Astrocyte (in vitro differentiated cells and primary cell): ENCODE measurements around the gene CIDEC. TPM values are rescaled to one million over a fixed set of nuclear protein-coding genes. Genes with fewer than 3 reads are reported as not detected.
"Not testable (repeated sequence)": the region's sequence is repeated elsewhere in the genome, so short reads cannot be mapped to it uniquely, and the experiment has no call there.

ENCODE experiments used
- DNase-seq: peaks from one replicate; pipeline ENCODE4 v3.0.0-alpha.2; 2010; ENCODE audit warnings: low read depth
- FAIRE-seq: peaks from 2 replicates; lab custom pipeline; 2011; peaks lifted over from hg19 to GRCh38; lab: Jason Lieb, UNC
- H2AFZ ChIP-seq: 2 replicates; pipeline ENCODE4 v1.6.0; 2012; ENCODE audit warnings: low read depth, low read length, inconsistent platforms
- H3K27ac ChIP-seq: 2 replicates; pipeline ENCODE4 v1.5.1; 2011; ENCODE audit warnings: low read depth, low read length, inconsistent platforms
- H3K27me3 ChIP-seq: 2 replicates; pipeline ENCODE4 v1.6.0; 2011; ENCODE audit warnings: low read length, inconsistent platforms; ENCODE audit not compliant: insufficient read depth
- H3K36me3 ChIP-seq: 2 replicates; pipeline ENCODE4 v1.5.1; 2011; ENCODE audit warnings: low read length, inconsistent platforms; ENCODE audit not compliant: insufficient read depth
- H3K4me1 ChIP-seq: 2 replicates; pipeline ENCODE4 v1.5.1; 2011; ENCODE audit warnings: low read length, inconsistent platforms; ENCODE audit not compliant: insufficient read depth
- H3K4me2 ChIP-seq: 2 replicates; pipeline ENCODE4 v1.6.0; 2012; ENCODE audit warnings: low read length, inconsistent platforms
- H3K4me3 ChIP-seq: 2 replicates; pipeline ENCODE4 v1.5.1; 2011; ENCODE audit warnings: low read depth, mild to moderate bottlenecking, low read length, inconsistent platforms; ENCODE audit not compliant: insufficient read depth
- H3K79me2 ChIP-seq: 2 replicates; pipeline ENCODE4 v1.6.0; 2012; ENCODE audit warnings: mild to moderate bottlenecking, low read length, inconsistent platforms; ENCODE audit not compliant: insufficient read depth
- H3K9ac ChIP-seq: 2 replicates; pipeline ENCODE4 v1.6.0; 2012; ENCODE audit warnings: mild to moderate bottlenecking, low read length, inconsistent platforms
- H3K9me3 ChIP-seq: 2 replicates; pipeline ENCODE4 v1.5.1; 2012; ENCODE audit warnings: low read depth, mild to moderate bottlenecking, low read length, inconsistent platforms; ENCODE audit not compliant: insufficient read depth
- H4K20me1 ChIP-seq: 2 replicates; pipeline ENCODE4 v1.6.0; 2012; ENCODE audit warnings: low read length, inconsistent platforms; ENCODE audit not compliant: insufficient read depth
- H3K27ac Mint-ChIP-seq: one replicate; pipeline ENCODE4 v1.8.0; 2021; ENCODE audit warnings: mild to moderate bottlenecking, mixed read lengths; ENCODE audit not compliant: unreplicated experiment
- H3K27me3 Mint-ChIP-seq: one replicate; pipeline ENCODE4 v1.8.0; 2021; ENCODE audit warnings: low read depth, mixed read lengths; ENCODE audit not compliant: unreplicated experiment
- H3K36me3 Mint-ChIP-seq: one replicate; pipeline ENCODE4 v1.8.0; 2021; ENCODE audit warnings: low read depth, mixed read lengths; ENCODE audit not compliant: unreplicated experiment
- H3K4me1 Mint-ChIP-seq: one replicate; pipeline ENCODE4 v1.8.0; 2021; ENCODE audit warnings: low read depth, mixed read lengths; ENCODE audit not compliant: unreplicated experiment
- H3K4me3 Mint-ChIP-seq: one replicate; pipeline ENCODE4 v1.8.0; 2021; ENCODE audit warnings: mild to moderate bottlenecking, moderate library complexity, mixed read lengths; ENCODE audit not compliant: unreplicated experiment
- H3K9me3 Mint-ChIP-seq: one replicate; pipeline ENCODE4 v1.8.0; 2021; ENCODE audit warnings: mild to moderate bottlenecking, mixed read lengths; ENCODE audit not compliant: unreplicated experiment
- CTCF ChIP-seq: IDR thresholded peaks from 2 replicates; pipeline ENCODE4 v1.5.1; 2011; ENCODE audit warnings: low read depth, mild to moderate bottlenecking, inconsistent platforms, low read length, moderate library complexity; ENCODE audit not compliant: insufficient read depth
- EZH2 ChIP-seq: IDR thresholded peaks from 2 replicates; pipeline ENCODE4 v1.6.1; 2012; ENCODE audit warnings: mild to moderate bottlenecking, low read length, inconsistent platforms; ENCODE audit not compliant: insufficient read depth
- total RNA-seq: library from RNA; stranded (reverse); gene quantifications from 2 replicates; pipeline ENCODE4 v1.2.1, GENCODE V29; 2021

CIDEC gene
- total RNA-seq, 1 donor from 2014 or later = not detected

GRCh38 chr3:9866639-9867038 lies 13.4 kb downstream of the CIDEC start:
- Histone ChIP-seq H3K9me3 (no peaks in the 10 kb centered on the region), H3K4me1 (peaks cover 14% of the 10 kb centered on the region), H4K20me1 (no peaks in the 10 kb centered on the region), H3K9ac (no peak overlapping the region), H3K4me2 (no peak overlapping the region), H3K36me3 (no peaks in the 10 kb centered on the region), H3K79me2 (no peaks in the 10 kb centered on the region), H3K4me3 (no peak overlapping the region), H2AFZ (no peak overlapping the region), H3K27me3 (no peaks in the 10 kb centered on the region), H3K27ac (no peak overlapping the region)
- no peak overlapping the region for H3K4me3 Mint-ChIP-seq
- peaks cover 7% of the 10 kb centered on the region for H3K4me1 Mint-ChIP-seq
- H3K27ac Mint-ChIP-seq = no peak overlapping the region
- H3K27me3 Mint-ChIP-seq = peaks cover 7% of the 10 kb centered on the region
- no peak for FAIRE-seq
- no peaks in the 10 kb centered on the region for H3K9me3 Mint-ChIP-seq
- no peaks in the 10 kb centered on the region for H3K36me3 Mint-ChIP-seq
- TF ChIP-seq EZH2 (no peak), CTCF (no peak)
- DNase-seq = peak; percentile 27

GRCh38 chr3:9865125-9865637 lies 14.9 kb downstream of the CIDEC start:
- not testable (repeated sequence) for H3K27ac ChIP-seq, H3K36me3 Mint-ChIP-seq, H3K79me2 ChIP-seq, FAIRE-seq, H3K4me3 ChIP-seq, H3K27me3 ChIP-seq, H3K27ac Mint-ChIP-seq, H3K4me2 ChIP-seq, H3K4me3 Mint-ChIP-seq, H3K9me3 ChIP-seq, H3K4me1 ChIP-seq, H3K9me3 Mint-ChIP-seq, H3K36me3 ChIP-seq, H2AFZ ChIP-seq, H3K9ac ChIP-seq, H4K20me1 ChIP-seq, DNase-seq, H3K4me1 Mint-ChIP-seq, H3K27me3 Mint-ChIP-seq

- H3K27ac ChIP-seq = no peak overlapping the region
- H3K27ac Mint-ChIP-seq = peak overlapping the region; percentile 91
- H2AFZ ChIP-seq = peak overlapping the region; percentile 44
- no peaks in the 10 kb centered on the region for H3K27me3 ChIP-seq
- no peak overlapping the region for H3K4me3 Mint-ChIP-seq
- H3K9me3 ChIP-seq = no peaks in the 10 kb centered on the region
- peaks cover 7% of the 10 kb centered on the region for H3K27me3 Mint-ChIP-seq
- FAIRE-seq (no peak), DNase-seq (peak; percentile 76)
- no peak overlapping the region for H3K9ac ChIP-seq
- H3K36me3 ChIP-seq = no peaks in the 10 kb centered on the region
- H3K36me3 Mint-ChIP-seq = no peaks in the 10 kb centered on the region
- TF ChIP-seq CTCF = no peak
- no peak for TF ChIP-seq EZH2
- peak overlapping the region; percentile 38 for H3K4me2 ChIP-seq
- H3K4me3 ChIP-seq = no peak overlapping the region
- H3K79me2 ChIP-seq = no peaks in the 10 kb centered on the region
- H3K4me1 ChIP-seq = peaks cover 9% of the 10 kb centered on the region
- no peaks in the 10 kb centered on the region for H4K20me1 ChIP-seq
- H3K9me3 Mint-ChIP-seq = no peaks in the 10 kb centered on the region
- peaks cover 7% of the 10 kb centered on the region for H3K4me1 Mint-ChIP-seq
Measured at GRCh38 chr3:9864200-9864927, 15.7 kb downstream of the CIDEC start.
